AG09319 (cell line): ENCODE data around the gene TSPEAR.
"Not testable (repeated sequence)": the region's sequence is repeated elsewhere in the genome, so short reads cannot be mapped to it uniquely, and the experiment has no call there.

ENCODE experiments used
- DNase-seq: peaks from one replicate; pipeline ENCODE4 v3.0.0-alpha.2; 2010; ENCODE audit warnings: low read depth; ENCODE audit errors: extremely low read depth
- TF ChIP-seq, protein P1 (sequence below): IDR thresholded peaks from 2 replicates; pipeline ENCODE4 v1.5.1; 2011; ENCODE audit warnings: low read depth, mild to moderate bottlenecking, inconsistent platforms, low read length, moderate library complexity

The TSPEAR gene

GRCh38 chr21:44592446-44593311 is 118.7 kb downstream of the TSPEAR start, which contains the start of gene KRTAP10-6:
Gene KRTAP10-6 (minus strand): TSS chr21:44592505. CDS start chr21:44592484, 21 bp downstream.
- DNase-seq = no peak
- TF ChIP-seq, protein P1, sequence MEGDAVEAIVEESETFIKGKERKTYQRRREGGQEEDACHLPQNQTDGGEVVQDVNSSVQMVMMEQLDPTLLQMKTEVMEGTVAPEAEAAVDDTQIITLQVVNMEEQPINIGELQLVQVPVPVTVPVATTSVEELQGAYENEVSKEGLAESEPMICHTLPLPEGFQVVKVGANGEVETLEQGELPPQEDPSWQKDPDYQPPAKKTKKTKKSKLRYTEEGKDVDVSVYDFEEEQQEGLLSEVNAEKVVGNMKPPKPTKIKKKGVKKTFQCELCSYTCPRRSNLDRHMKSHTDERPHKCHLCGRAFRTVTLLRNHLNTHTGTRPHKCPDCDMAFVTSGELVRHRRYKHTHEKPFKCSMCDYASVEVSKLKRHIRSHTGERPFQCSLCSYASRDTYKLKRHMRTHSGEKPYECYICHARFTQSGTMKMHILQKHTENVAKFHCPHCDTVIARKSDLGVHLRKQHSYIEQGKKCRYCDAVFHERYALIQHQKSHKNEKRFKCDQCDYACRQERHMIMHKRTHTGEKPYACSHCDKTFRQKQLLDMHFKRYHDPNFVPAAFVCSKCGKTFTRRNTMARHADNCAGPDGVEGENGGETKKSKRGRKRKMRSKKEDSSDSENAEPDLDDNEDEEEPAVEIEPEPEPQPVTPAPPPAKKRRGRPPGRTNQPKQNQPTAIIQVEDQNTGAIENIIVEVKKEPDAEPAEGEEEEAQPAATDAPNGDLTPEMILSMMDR = no peak

GRCh38 chr21:44591801-44592130 is 119.6 kb downstream of the TSPEAR start:
- DNase-seq = not testable (repeated sequence)

GRCh38 chr21:44590897-44591800 is 120.2 kb downstream of the TSPEAR start:
- DNase-seq = not testable (repeated sequence)

DNA sequence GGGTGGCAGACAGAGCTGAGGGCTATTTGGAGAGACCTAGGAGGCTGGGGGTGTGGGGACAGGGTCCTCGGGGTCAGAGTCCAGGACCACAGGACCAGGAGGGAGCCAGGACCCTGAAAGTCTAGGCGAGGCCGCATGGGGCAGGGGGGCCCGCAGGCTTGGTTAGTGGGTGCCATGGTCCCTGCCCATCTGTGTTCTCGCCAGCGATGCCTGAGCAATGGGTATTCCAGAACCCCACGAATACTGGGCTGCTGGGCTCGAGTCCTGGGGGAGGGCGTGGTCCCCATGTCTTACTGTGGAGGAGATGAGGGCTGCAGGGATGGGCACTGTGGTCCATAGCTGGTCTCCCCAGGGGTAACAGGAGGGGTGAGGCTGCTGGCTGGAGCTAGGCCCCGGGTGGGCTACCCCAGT is 121.1 kb downstream of the TSPEAR start:
- TF ChIP-seq, protein P1 = no peak
- no peak for DNase-seq

- no peak for DNase-seq
These were observed 121.6 kb downstream of the TSPEAR start for GRCh38 chr21:44589586-44590305.

DNA sequence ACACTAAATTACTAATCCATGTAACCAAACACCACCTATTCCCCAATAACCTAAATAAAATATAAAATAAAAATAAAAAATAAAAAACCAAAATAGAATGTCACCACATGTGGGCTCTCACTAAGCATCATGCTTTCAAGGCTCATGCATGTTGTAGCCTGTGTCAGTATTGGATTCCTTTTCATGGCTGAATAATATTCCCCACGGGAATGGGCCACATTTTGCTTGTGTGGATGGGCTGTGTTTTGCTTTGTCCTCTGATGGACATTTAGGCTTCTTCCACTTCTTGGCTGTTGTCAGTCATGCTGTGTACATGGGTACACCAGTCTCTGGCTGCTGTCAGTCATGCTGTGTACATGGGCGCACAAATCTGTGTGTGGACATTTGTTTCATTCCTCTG is 122.3 kb downstream of the TSPEAR start:
- DNase-seq = no peak
- TF ChIP-seq, protein P1 = no peak

More at GRCh38 chr21:44589586-44590305, 121.6 kb downstream of the TSPEAR start:
- TF ChIP-seq, protein P1 = no peak

GRCh38 chr21:44585892-44586291 is 125.5 kb downstream of the TSPEAR start:
- DNase-seq = no peak
- TF ChIP-seq, protein P1 = no peak

DNA sequence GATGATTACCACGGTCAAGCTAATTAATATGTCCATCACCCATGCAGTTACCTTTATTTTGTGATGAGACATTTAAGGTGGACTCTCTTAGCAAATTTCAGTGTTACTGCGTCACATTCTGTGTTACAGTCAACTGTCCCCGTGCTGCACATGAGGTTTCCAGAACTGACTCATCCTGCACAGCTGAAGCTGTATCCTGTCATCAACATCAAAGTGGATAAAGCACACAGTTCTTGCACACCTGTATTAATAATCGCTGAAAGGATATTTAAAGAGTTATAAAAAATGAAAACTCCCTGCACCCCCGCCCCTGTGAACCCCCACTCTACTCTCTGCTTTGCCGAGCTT is 127.6 kb downstream of the TSPEAR start:
- TF ChIP-seq, protein P1 = no peak
- no peak for DNase-seq
